HepG2 (cell line): ENCODE measurements around the gene UTS2R. TPM values are rescaled to one million over a fixed set of nuclear protein-coding genes. Genes with fewer than 3 reads are reported as not detected.

Source experiments
- ATAC-seq: fragments of 200-7000 bp; cut with Tn5 transposase; 3 replicates; pipeline ENCODE4 v1.9.1; 2020; ENCODE audit warnings: mild to moderate bottlenecking, moderate library complexity
- BruUV-seq: library from RNA; stranded (reverse); fragments of 400-500 nt; replicated peaks from 2 replicates; lab custom pipeline; 2021; lab: Mats Ljungman, UMichigan
- CTCF ChIA-PET: fragments of 300-600 bp; formaldehyde crosslinking; extraction: SDS; loops from one replicate; lab custom pipeline; 2021; ENCODE audit warnings: low total read pairs, inconsistent platforms, low intra/inter-chr PET ratio; lab: Yijun Ruan, JAX
- POLR2A ChIA-PET: fragments of 350-600 bp; sonication (Branson Sonifier 250); formaldehyde crosslinking; loops from one replicate; lab custom pipeline; 2020; ENCODE audit warnings: antibody characterized with exemption, inconsistent platforms; lab: Yijun Ruan, JAX
- DNase-seq: peaks from one replicate; pipeline ENCODE4 v3.0.0-alpha.2; 2015; ENCODE audit warnings: low spot score
- FAIRE-seq: peaks from 3 replicates; lab custom pipeline; 2011; peaks lifted over from hg19 to GRCh38; lab: Jason Lieb, UNC
- H2AFZ ChIP-seq: one replicate; pipeline ENCODE4 v1.6.1; 2011; ENCODE audit warnings: low read length, inconsistent platforms
- H3K27ac ChIP-seq: fragments of 300-600 bp; 3 replicates; pipeline ENCODE4 v1.8.0; 2011; ENCODE audit warnings: mixed run types, mild to moderate bottlenecking, mixed read lengths, low read length, inconsistent platforms; ENCODE audit not compliant: insufficient read depth; ENCODE audit errors: extremely low read length
- H3K27me3 ChIP-seq, 2 experiments: fragments of 200-600 bp in 1 of 2; 2 replicates in 1 of 2; 3 replicates in 1 of 2; pipeline versions ENCODE4 v1.6.0 to v1.8.0; 2011; ENCODE audit warnings: low read length in 2 of 2, mild to moderate bottlenecking in 2 of 2, moderate library complexity in 2 of 2, inconsistent platforms in 1 of 2; ENCODE audit not compliant: insufficient read depth in 2 of 2, control insufficient read depth in 1 of 2
- H3K36me3 ChIP-seq, 2 experiments: fragments of 200-600 bp in 1 of 2; replicated peaks in 1 of 2; 2 replicates in 1 of 2; 3 replicates in 1 of 2; pipeline versions ENCODE4 v1.5.1 to v1.8.0; 2011; ENCODE audit warnings: low read length in 2 of 2, inconsistent platforms in 1 of 2; ENCODE audit not compliant: insufficient read depth in 2 of 2, control insufficient read depth in 1 of 2
- H3K4me1 ChIP-seq: 2 replicates; pipeline ENCODE4 v1.5.1; 2012; ENCODE audit warnings: low read length, inconsistent platforms; ENCODE audit not compliant: insufficient read depth
- H3K4me2 ChIP-seq: 2 replicates; pipeline ENCODE4 v1.6.0; 2011; ENCODE audit warnings: low read depth, low read length, inconsistent platforms
- H3K4me3 ChIP-seq, 3 experiments: fragments of 200-600 bp in 1 of 3; sonication (generic), shearing (Covaris generic) in 1 of 3; replicated peaks in 1 of 3; 2 replicates each; pipeline ENCODE4 v1.5.1; 2011 to 2016; ENCODE audit warnings: low read length in 3 of 3, inconsistent platforms in 2 of 3, low read depth in 2 of 3, mild to moderate bottlenecking in 2 of 3, control low read depth in 1 of 3, mixed read lengths in 1 of 3; ENCODE audit not compliant: insufficient read depth in 1 of 3
- H3K79me2 ChIP-seq: one replicate; pipeline ENCODE4 v1.6.1; 2011; ENCODE audit warnings: low read length, inconsistent platforms; ENCODE audit not compliant: insufficient read depth
- H3K9ac ChIP-seq: 2 replicates; pipeline ENCODE4 v1.6.0; 2011; ENCODE audit warnings: mild to moderate bottlenecking, low read depth, low read length, inconsistent platforms; ENCODE audit not compliant: insufficient read depth
- H3K9me3 ChIP-seq: 2 replicates; pipeline ENCODE4 v1.5.1; 2012; ENCODE audit warnings: mild to moderate bottlenecking, low read length
- H4K20me1 ChIP-seq: 2 replicates; pipeline ENCODE4 v1.6.0; 2011; ENCODE audit warnings: inconsistent platforms, mild to moderate bottlenecking, low read length, moderate library complexity; ENCODE audit not compliant: insufficient read depth
- AGO2 ChIP-seq: fragments of 200-400 bp; formaldehyde crosslinking; optimal IDR thresholded peaks from 2 replicates; pipeline ENCODE3; 2017; ENCODE audit warnings: mild to moderate bottlenecking, low read depth, low read length, moderate library complexity
- CREB3 ChIP-seq: sonication (generic); formaldehyde crosslinking; IDR thresholded peaks from 2 replicates; pipeline ENCODE4 v1.5.0; 2020; ENCODE audit warnings: missing genetic modification reagents
- FOXM1 ChIP-seq: sonication (generic); formaldehyde crosslinking; IDR thresholded peaks from 2 replicates; pipeline ENCODE4 v1.5.0; 2020; ENCODE audit warnings: missing genetic modification reagents
- KLF6 ChIP-seq: IDR thresholded peaks from 2 replicates; pipeline ENCODE4 v1.8.0; 2016; ENCODE audit warnings: missing biosample characterization, missing genetic modification reagents
- MED13 ChIP-seq: sonication (generic); formaldehyde crosslinking; IDR thresholded peaks from 2 replicates; pipeline ENCODE4 v1.5.0; 2020; ENCODE audit warnings: missing genetic modification reagents
- MYNN ChIP-seq: sonication (generic); formaldehyde crosslinking; IDR thresholded peaks from 2 replicates; pipeline ENCODE4 v1.4.0; 2020; ENCODE audit warnings: mild to moderate bottlenecking, low read depth, missing genetic modification reagents
- NR2F2 ChIP-seq: IDR thresholded peaks from 2 replicates; pipeline ENCODE4 v1.6.1; 2012; ENCODE audit warnings: low read depth, inconsistent platforms, borderline replicate concordance
- RFX5 ChIP-seq: IDR thresholded peaks from 2 replicates; pipeline ENCODE4 v1.6.1; 2011; ENCODE audit warnings: low read depth, low read length, improper control_type of control experiment
- TFDP2 ChIP-seq: sonication (generic); formaldehyde crosslinking; IDR thresholded peaks from 2 replicates; pipeline ENCODE4 v1.4.0; 2020; ENCODE audit warnings: missing genetic modification reagents
- USF2 ChIP-seq, 2 experiments: sonication (generic) in 1 of 2; formaldehyde crosslinking in 1 of 2; IDR thresholded peaks; 2 replicates each; pipeline versions ENCODE4 v1.5.1 to v1.6.1; 2011 to 2020; ENCODE audit warnings: borderline replicate concordance in 1 of 2, low read depth in 1 of 2, low read length in 1 of 2, mild to moderate bottlenecking in 1 of 2, missing genetic modification reagents in 1 of 2, moderate library complexity in 1 of 2
- ZNF263 ChIP-seq: sonication (generic); formaldehyde crosslinking; IDR thresholded peaks from 2 replicates; pipeline ENCODE4 v1.4.0; 2020; ENCODE audit warnings: missing genetic modification reagents
- ZNF33A ChIP-seq: sonication (generic); formaldehyde crosslinking; IDR thresholded peaks from 2 replicates; pipeline ENCODE4 v1.5.1; 2020; ENCODE audit warnings: missing genetic modification reagents, mild to moderate bottlenecking, moderate library complexity, borderline replicate concordance
- ZNF460 ChIP-seq: sonication (generic); formaldehyde crosslinking; IDR thresholded peaks from 2 replicates; pipeline ENCODE4 v1.5.1; 2020; ENCODE audit warnings: missing genetic modification reagents, mild to moderate bottlenecking, borderline replicate concordance
- ZNF530 ChIP-seq: sonication (generic); formaldehyde crosslinking; IDR thresholded peaks from 2 replicates; pipeline ENCODE4 v1.5.0; 2020; ENCODE audit warnings: low read depth, mild to moderate bottlenecking, missing genetic modification reagents
- WGBS: methylation state at CpG from one replicate; pipeline ENCODE4 v1.1.6; 2017; ENCODE audit warnings: low lambda C conversion rate; 5-methylcytosine and 5-hydroxymethylcytosine counted together
- in situ Hi-C: cut with HindIII; loops from 2 replicates; pipeline ENCODE4 v1.10.0; 2017; ENCODE audit warnings: low pct_unique_long_range_greater_than_20kb; ENCODE audit not compliant: extremely low pct_ligation_motif_present
- intact Hi-C: fragments of 100-400 bp; cut with micrococcal nuclease; formaldehyde crosslinking; loops from one replicate; pipeline ENCODE4 v1.10.0; 2022; ENCODE audit not compliant: unreplicated experiment
- polyA plus RNA-seq, 8 experiments: library from polyadenylated mRNA; depleted of rRNA in 3 of 8; stranded (reverse) in 7 of 8; unstranded in 1 of 8; fragments of >200 nt; fragmentation: Illumina TruSeq in 4 of 8; extraction: Trizol in 4 of 8; gene quantifications; 2 replicates each; pipeline versions ENCODE4 v1.2.1 to v1.2.3, GENCODE V29; 2011 to 2016; ENCODE audit warnings: low read depth in 4 of 8, missing spikeins in 1 of 8, mixed read lengths in 1 of 8; ENCODE audit not compliant: insufficient read depth in 1 of 8
- total RNA-seq, 5 experiments: library from RNA; depleted of rRNA; stranded (reverse); fragments of >200 nt; fragmentation: Illumina TruSeq; extraction: Trizol; gene quantifications; 2 replicates each; pipeline ENCODE4 v1.2.3, GENCODE V29; 2016; ENCODE audit warnings: low read depth in 1 of 5

Gene UTS2R
- total and polyA plus RNA-seq, 2 of the 13 experiments (the other 11 are each of a cell fraction or from before 2014, with no cell fraction given): 0.13 to 0.15 TPM

- BruUV-seq: TSS peak; percentile 39
- no peak for FAIRE-seq
- CTCF ChIA-PET: no interaction called here
These were observed 19.4 kb downstream of the UTS2R start for GRCh38 chr17:82390860-82391435.

More at GRCh38 chr17:82390860-82391435, 19.4 kb downstream of the UTS2R start:
- Histone ChIP-seq H3K4me2 (no peak overlapping the region), H3K9me3 (no peaks in the 10 kb centered on the region), H2AFZ (no peak overlapping the region), H3K4me3 (no peak overlapping the region), H4K20me1 (no peaks in the 10 kb centered on the region), H3K9ac (no peak overlapping the region), H3K27me3 (peaks cover 5 to 18% of the 10 kb centered on the region in 2 experiments; a peak in 3 of 5 replicates), H3K4me1 (peaks cover 11% of the 10 kb centered on the region), H3K27ac (no peak overlapping the region), H3K79me2 (no peaks in the 10 kb centered on the region), H3K36me3 (peaks cover 8 to 17% of the 10 kb centered on the region in 2 experiments; a peak in 4 of 5 replicates)
- in situ Hi-C loops: no loop called here
- ATAC-seq: no peak
- DNase-seq: no peak
- intact Hi-C loops: no loop called here
- POLR2A ChIA-PET: no interaction called here
- 91% methylated on average over 11 of the region's 13 CpGs for WGBS
- TF ChIP-seq MYNN (no peak), KLF6 (no peak), FOXM1 (CRISPR knock-in tag) (no peak), AGO2 (peak; percentile 84), ZNF530 (CRISPR knock-in tag) (no peak), TFDP2 (CRISPR knock-in tag) (no peak), CREB3 (CRISPR knock-in tag) (no peak), ZNF263 (0 out of 2 replicates have a peak, but pooled peaks have one; percentile 27), NR2F2 (no peak), ZNF460 (CRISPR knock-in tag) (no peak), RFX5 (no peak), MED13 (CRISPR knock-in tag) (no peak), ZNF33A (CRISPR knock-in tag) (no peak), USF2 (IDR thresholded peaks at IDR 0.05; ENCODE audit: low read depth, low read length) (no peak), USF2 (CRISPR knock-in tag; IDR thresholded peaks at IDR 0.05; ENCODE audit: borderline replicate concordance) (no peak)
